ENCODE measurements around the gene KLF11. TPM values are rescaled to one million over a fixed set of nuclear protein-coding genes. Genes with fewer than 3 reads are reported as not detected.

Gene KLF11
- total and polyA plus RNA-seq, 9 of the 15 experiments (the other 6 are each of a cell fraction or from before 2014, with no cell fraction given) = 2.1 to 13.4 (median 6.5) TPM

GRCh38 chr2:10004401-10004800 is 38.9 kb upstream of the KLF11 start (continued):
- TF ChIP-seq MXD1 (CRISPR knock-in tag; IDR thresholded peaks at IDR 0.05; ENCODE audit: borderline replicate concordance, poor library complexity, severe bottlenecking) (no peak), THRA (IDR thresholded peaks at IDR 0.05) (no peak), PHF8 (IDR thresholded peaks at IDR 0.05; ENCODE audit: borderline replicate concordance, low read length) (no peak), RREB1 (CRISPR knock-in tag; IDR thresholded peaks at IDR 0.05) (no peak)
